Thyroid gland (tissue), 4 donors: ENCODE results near the gene ARHGEF1. TPM values are rescaled to one million over a fixed set of nuclear protein-coding genes. Genes with fewer than 3 reads are reported as not detected.
A peak's percentile ranks its signal among the peaks of the same experiment; 100 is the strongest.

Experiments
- DNase-seq, 2 donors: peaks; one replicate each; pipeline ENCODE4 v3.0.0-alpha.2; 2019
- H3K27ac ChIP-seq, 3 donors: fragments of 200-600 bp; sonication (generic); 1 replicate in 2 of 3; 2 replicates in 1 of 3; pipeline ENCODE4 v1.5.1; 2016 to 2019; ENCODE audit warnings: mild to moderate bottlenecking in 1 of 3, moderate library complexity in 1 of 3
- H3K27me3 ChIP-seq: fragments of 200-600 bp; sonication (generic); one replicate; pipeline ENCODE4 v1.5.1; 2019
- H3K36me3 ChIP-seq, 2 donors: fragments of 200-600 bp; sonication (generic); one replicate each; pipeline ENCODE4 v1.5.1; 2016 to 2019
- H3K4me1 ChIP-seq, 2 donors: fragments of 200-600 bp; sonication (generic); one replicate each; pipeline ENCODE4 v1.5.1; 2017 to 2019
- H3K4me3 ChIP-seq, 3 donors: fragments of 200-600 bp; sonication (generic); replicated peaks in 1 of 3; 1 replicate in 2 of 3; 2 replicates in 1 of 3; pipeline ENCODE4 v1.5.1; 2016; ENCODE audit warnings: mild to moderate bottlenecking in 1 of 3
- H3K9me3 ChIP-seq: fragments of 200-600 bp; sonication (generic); one replicate; pipeline ENCODE4 v1.5.1; 2017
- POLR2A ChIP-seq, 2 donors: fragments of 450-650 bp; IDR thresholded peaks; one replicate each; pipeline ENCODE4 v1.6.1; 2017; ENCODE audit warnings: antibody characterized with exemption in 2 of 2, mild to moderate bottlenecking in 2 of 2, moderate library complexity in 1 of 2
- whole genome bisulfite sequencing, 2 donors: methylation state at CpG; one replicate each; pipeline ENCODE4 v1.1.5; 2017; 5-methylcytosine and 5-hydroxymethylcytosine counted together
- intact Hi-C: fragments of 100-400 bp; cut with DNase I; formaldehyde crosslinking; loops from one replicate; pipeline ENCODE4 v1.15.1; 2023
- total RNA-seq, 4 donors: library from RNA; depleted of rRNA; stranded (reverse); fragments of >200 nt; gene quantifications; one replicate each; pipeline ENCODE4 v1.2.3, GENCODE V29; 2016
- TF ChIP-seq, protein P1 (sequence below), 6 experiments: fragments of 200-600 bp in 3 of 6; fragments of 450-650 bp in 3 of 6; sonication (generic) in 3 of 6; IDR thresholded peaks; one replicate each; pipeline ENCODE4 v1.5.1; 2016 to 2019; ENCODE audit warnings: antibody characterized with exemption in 6 of 6, mild to moderate bottlenecking in 2 of 6, inconsistent platforms in 1 of 6, moderate library complexity in 1 of 6

Gene ARHGEF1
- total RNA-seq, 4 donors from 2014 or later: 34.5 to 52.6 (median 42.9) TPM

DNA sequence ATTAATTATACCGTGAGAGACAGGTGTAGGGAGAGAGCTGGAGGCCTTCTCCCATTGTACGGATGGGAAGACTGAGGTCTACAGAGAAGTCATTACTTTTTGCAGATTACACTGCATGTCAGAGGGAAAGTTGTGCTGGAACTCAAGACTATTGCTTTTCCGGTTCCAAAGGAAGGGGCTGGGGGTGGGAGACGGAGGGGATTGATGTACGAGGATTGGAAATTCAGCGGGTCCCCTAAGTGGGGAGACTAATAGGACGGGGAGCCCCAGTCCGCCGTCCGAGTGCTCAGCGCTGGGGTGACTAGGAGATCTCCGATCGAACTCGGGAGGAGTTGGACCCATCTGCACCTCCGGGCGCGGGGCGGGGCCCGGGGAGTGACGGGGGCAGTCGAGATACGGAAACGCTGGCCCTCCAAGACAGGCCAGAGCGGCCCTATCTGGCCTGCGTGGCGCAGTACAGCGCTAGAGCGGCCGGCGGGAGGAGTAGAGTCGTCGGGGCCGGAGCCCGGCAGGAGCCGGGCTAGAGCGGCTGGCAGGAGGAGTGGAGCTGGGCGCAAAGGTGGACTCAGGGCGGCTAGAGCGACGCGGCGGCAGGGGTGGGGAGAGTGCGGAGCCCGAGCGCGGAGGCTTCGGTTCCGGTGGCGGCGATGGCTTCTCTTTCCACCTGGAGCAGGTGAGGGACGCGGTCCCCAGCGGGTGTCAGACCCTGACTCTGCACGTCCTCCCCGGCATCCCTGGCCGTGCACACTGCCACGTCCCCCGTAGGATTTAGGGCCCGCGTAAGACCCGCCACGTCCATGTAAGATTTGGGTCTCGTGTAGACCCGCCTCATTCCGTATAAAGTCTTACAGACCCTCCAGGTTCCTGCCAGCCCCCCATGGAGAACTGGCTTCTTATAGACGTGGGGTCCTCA, 1.1 kb downstream of the ARHGEF1 start:
- H3K4me3 ChIP-seq: peak overlapping the region; percentile 9 to 85 (median 74)
- H3K4me1 ChIP-seq: peaks cover 14 to 18% of the 10 kb centered on the region in 2 donors
- H3K27me3 ChIP-seq: no peaks in the 10 kb centered on the region
- intact Hi-C loops: no loop called here
- no peaks in the 10 kb centered on the region for H3K9me3 ChIP-seq
- DNase-seq: peak; percentile 94 to 97
- TF ChIP-seq, protein P1, sequence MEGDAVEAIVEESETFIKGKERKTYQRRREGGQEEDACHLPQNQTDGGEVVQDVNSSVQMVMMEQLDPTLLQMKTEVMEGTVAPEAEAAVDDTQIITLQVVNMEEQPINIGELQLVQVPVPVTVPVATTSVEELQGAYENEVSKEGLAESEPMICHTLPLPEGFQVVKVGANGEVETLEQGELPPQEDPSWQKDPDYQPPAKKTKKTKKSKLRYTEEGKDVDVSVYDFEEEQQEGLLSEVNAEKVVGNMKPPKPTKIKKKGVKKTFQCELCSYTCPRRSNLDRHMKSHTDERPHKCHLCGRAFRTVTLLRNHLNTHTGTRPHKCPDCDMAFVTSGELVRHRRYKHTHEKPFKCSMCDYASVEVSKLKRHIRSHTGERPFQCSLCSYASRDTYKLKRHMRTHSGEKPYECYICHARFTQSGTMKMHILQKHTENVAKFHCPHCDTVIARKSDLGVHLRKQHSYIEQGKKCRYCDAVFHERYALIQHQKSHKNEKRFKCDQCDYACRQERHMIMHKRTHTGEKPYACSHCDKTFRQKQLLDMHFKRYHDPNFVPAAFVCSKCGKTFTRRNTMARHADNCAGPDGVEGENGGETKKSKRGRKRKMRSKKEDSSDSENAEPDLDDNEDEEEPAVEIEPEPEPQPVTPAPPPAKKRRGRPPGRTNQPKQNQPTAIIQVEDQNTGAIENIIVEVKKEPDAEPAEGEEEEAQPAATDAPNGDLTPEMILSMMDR (IDR thresholded peaks at IDR 0.05): peak in 2 of 6 experiments; percentile 18 to 29
- peak in 1 of 2 donors; percentile 70 for TF ChIP-seq POLR2A (IDR thresholded peaks at IDR 0.05)
- peak overlapping the region in 2 of 3 donors; percentile 68 to 76 for H3K27ac ChIP-seq
- H3K36me3 ChIP-seq: no peaks in the 10 kb centered on the region
- 0 to 1% methylated on average over 15 to 38 of the region's 66 CpGs for WGBS, 2 donors

DNA sequence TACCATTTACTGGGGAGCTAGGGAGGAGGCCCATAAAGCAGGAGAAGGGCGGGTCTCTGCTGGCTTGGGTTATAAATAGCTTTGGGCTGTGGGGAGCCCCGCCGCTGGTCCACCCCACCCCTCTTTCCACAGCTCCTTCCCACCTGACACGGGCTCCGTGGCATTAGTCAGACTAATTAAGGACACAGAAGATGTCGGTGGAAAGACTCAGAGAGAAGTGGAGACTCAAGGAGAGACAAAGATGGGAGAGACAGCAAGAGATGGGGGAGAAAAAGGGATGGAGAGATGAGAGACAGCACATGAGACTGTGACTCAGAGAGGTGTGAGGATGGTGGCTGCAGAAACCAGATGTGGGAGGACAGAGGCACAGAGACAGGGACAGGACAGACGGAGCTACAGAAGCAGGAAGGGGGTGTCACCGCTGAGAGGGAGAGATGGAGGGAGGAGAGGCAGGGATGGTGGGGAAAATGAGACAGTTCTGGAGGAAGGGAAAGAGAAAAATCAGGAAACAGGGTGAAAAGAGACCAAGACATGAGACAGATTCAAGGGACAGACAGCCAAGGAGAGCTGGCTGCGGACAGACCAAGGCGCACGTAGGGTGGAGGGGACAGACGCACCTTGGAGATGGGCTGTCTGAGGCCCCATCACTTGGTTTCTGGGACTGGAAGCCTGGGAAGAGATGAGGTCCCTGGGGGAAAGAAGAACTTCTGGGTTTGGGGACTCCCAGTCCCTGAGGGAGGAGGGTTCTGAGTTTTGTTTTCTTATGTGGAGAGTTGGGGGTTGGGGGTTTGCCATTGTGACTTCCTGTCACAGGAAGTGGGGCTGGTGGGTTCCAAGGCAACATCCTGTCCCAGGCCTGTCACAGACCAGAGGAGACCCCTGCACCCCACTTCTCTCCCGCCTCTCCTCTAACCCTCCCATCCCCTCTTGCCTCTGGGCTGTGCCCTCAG, 4.1 kb downstream of the ARHGEF1 start:
- no peak for DNase-seq
- Histone ChIP-seq H3K27me3 (no peaks in the 10 kb centered on the region), H3K9me3 (no peaks in the 10 kb centered on the region), H3K27ac (no peak overlapping the region), H3K4me1 (peaks cover 14 to 18% of the 10 kb centered on the region in 2 donors), H3K36me3 (peaks cover 0 to 4% of the 10 kb centered on the region in 2 donors), H3K4me3 (no peak overlapping the region)
- WGBS, 2 donors: 65 to 77% methylated on average over 13 of the region's 13 CpGs
- intact Hi-C loops: no loop called here
- TF ChIP-seq, protein P1 (IDR thresholded peaks at IDR 0.05): no peak

DNA sequence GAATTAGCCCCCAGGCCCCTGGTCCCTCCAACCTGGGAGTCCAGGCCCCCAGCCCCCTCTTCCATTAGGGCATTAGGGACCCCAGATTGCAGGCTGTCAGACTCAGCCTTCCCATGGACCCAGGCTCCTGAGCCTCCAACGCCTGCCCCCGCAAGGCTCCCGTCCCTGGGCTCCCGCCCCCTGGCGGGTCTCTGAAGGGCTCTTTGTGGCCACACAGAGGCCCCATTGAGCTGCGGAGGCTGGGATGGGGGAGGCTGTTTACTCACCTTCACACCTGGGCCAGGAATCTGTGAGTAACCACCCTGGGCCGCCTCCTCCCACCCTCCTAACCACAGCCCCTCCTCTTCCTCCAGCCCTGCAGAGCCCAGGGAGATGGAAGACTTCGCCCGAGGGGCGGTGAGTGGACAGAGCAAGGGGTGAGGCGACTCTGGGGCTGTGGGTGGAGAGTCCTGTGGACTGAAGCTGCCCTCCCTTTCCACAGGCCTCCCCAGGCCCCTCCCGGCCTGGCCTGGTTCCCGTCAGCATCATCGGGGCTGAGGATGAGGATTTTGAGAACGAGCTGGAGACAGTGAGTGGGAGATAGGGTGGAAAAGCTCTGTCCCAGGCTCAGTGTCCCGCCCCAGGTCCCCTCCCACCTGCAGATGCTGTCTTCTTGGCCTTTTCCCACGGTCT, 4.9 kb downstream of the ARHGEF1 start:
- H3K36me3 ChIP-seq: peaks cover 8 to 12% of the 10 kb centered on the region in 2 donors
- H3K27ac ChIP-seq: no peak overlapping the region
- intact Hi-C loops: no loop called here
- H3K4me3 ChIP-seq: no peak overlapping the region
- peak in 1 of 2 donors; percentile 30 for DNase-seq
- no peaks in the 10 kb centered on the region for H3K9me3 ChIP-seq
- no peaks in the 10 kb centered on the region for H3K27me3 ChIP-seq
- TF ChIP-seq, protein P1 (IDR thresholded peaks at IDR 0.05): no peak
- no peak for TF ChIP-seq POLR2A (IDR thresholded peaks at IDR 0.05)
- peaks cover 14 to 18% of the 10 kb centered on the region in 2 donors for H3K4me1 ChIP-seq
- WGBS, 2 donors: 57 to 59% methylated on average over 5 to 16 of the region's 17 CpGs

- DNase-seq: no peak
- Histone ChIP-seq H3K4me3 (no peak overlapping the region), H3K9me3 (no peaks in the 10 kb centered on the region), H3K36me3 (peaks cover 9 to 14% of the 10 kb centered on the region in 2 donors), H3K4me1 (peaks cover 14 to 18% of the 10 kb centered on the region in 2 donors), H3K27me3 (no peaks in the 10 kb centered on the region), H3K27ac (no peak overlapping the region)
- TF ChIP-seq, protein P1 (IDR thresholded peaks at IDR 0.05): no peak
- no peak for TF ChIP-seq POLR2A (IDR thresholded peaks at IDR 0.05)
- intact Hi-C loops: no loop called here
- WGBS, 2 donors: 88 to 90% methylated on average over 12 of the region's 12 CpGs
Observed at GRCh38 chr19:41888926-41889325, 5.9 kb downstream of the ARHGEF1 start.
